BLaER1 (cell line): ENCODE data around the gene PCSK5.
"Not testable (repeated sequence)": the region's sequence is repeated elsewhere in the genome, so short reads cannot be mapped to it uniquely, and the experiment has no call there.

ENCODE experiments used
- H3K27ac ChIP-seq: shearing (Covaris generic); formaldehyde crosslinking; 2 replicates; pipeline ENCODE4 v1.8.1; 2022
- H3K27me3 ChIP-seq: shearing (Covaris generic); formaldehyde crosslinking; 2 replicates; pipeline ENCODE4 v1.8.1; 2022
- H3K36me3 ChIP-seq: shearing (Covaris generic); formaldehyde crosslinking; 2 replicates; pipeline ENCODE4 v1.8.1; 2022
- H3K4me1 ChIP-seq: shearing (Covaris generic); formaldehyde crosslinking; 2 replicates; pipeline ENCODE4 v1.8.1; 2022
- H3K4me2 ChIP-seq: shearing (Covaris generic); formaldehyde crosslinking; 2 replicates; pipeline ENCODE4 v1.8.1; 2022
- H3K4me3 ChIP-seq: shearing (Covaris generic); formaldehyde crosslinking; 2 replicates; pipeline ENCODE4 v1.8.1; 2022
- H3K9ac ChIP-seq: shearing (Covaris generic); formaldehyde crosslinking; 2 replicates; pipeline ENCODE4 v1.8.1; 2022
- H3K9me3 ChIP-seq: shearing (Covaris generic); formaldehyde crosslinking; 2 replicates; pipeline ENCODE4 v1.8.1; 2022
- H4K20me1 ChIP-seq: shearing (Covaris generic); formaldehyde crosslinking; 2 replicates; pipeline ENCODE4 v1.8.1; 2022
- Cebpa-rat ChIP-seq: shearing (Covaris generic); IDR thresholded peaks from 2 replicates; pipeline ENCODE4 v1.8.1; 2022

PCSK5 gene

GRCh38 chr9:75958226-75958625 lies 67.8 kb downstream of the PCSK5 start:
- no peaks in the 10 kb centered on the region for H3K9me3 ChIP-seq
- no peaks in the 10 kb centered on the region for H3K27me3 ChIP-seq
- H3K4me3 ChIP-seq = no peak overlapping the region
- TF ChIP-seq Cebpa-rat = no peak
- H3K4me1 ChIP-seq = peaks cover 16% of the 10 kb centered on the region
- no peak overlapping the region for H3K9ac ChIP-seq
- H4K20me1 ChIP-seq = no peaks in the 10 kb centered on the region
- no peak overlapping the region for H3K4me2 ChIP-seq
- H3K36me3 ChIP-seq = no peaks in the 10 kb centered on the region
- no peak overlapping the region for H3K27ac ChIP-seq

DNA sequence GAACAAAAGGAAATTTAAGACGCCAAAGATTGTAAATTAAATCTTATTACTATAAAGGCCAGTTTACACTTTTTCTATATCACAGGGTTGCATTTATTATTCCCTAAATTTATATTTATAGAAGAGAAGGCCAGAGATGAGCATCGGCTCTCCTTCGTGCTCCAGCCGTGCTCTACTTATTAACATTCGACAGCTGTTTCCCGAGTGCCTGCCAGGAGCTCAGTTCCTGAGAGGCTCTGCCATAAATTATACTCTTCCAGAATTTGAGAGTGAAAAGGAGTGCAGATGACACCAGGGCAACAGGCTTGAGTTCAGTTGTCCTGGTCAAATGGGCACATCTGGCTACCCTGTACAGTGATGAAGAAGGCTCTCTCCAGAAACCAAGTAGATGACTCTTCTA lies 70.1 kb downstream of the PCSK5 start:
- H3K27ac ChIP-seq = no peak overlapping the region
- H3K36me3 ChIP-seq = no peaks in the 10 kb centered on the region
- H3K27me3 ChIP-seq = no peaks in the 10 kb centered on the region
- no peaks in the 10 kb centered on the region for H4K20me1 ChIP-seq
- no peak overlapping the region for H3K4me2 ChIP-seq
- peaks cover 18% of the 10 kb centered on the region for H3K4me1 ChIP-seq
- no peak overlapping the region for H3K9ac ChIP-seq
- H3K4me3 ChIP-seq = no peak overlapping the region
- TF ChIP-seq Cebpa-rat = no peak
- no peaks in the 10 kb centered on the region for H3K9me3 ChIP-seq

DNA sequence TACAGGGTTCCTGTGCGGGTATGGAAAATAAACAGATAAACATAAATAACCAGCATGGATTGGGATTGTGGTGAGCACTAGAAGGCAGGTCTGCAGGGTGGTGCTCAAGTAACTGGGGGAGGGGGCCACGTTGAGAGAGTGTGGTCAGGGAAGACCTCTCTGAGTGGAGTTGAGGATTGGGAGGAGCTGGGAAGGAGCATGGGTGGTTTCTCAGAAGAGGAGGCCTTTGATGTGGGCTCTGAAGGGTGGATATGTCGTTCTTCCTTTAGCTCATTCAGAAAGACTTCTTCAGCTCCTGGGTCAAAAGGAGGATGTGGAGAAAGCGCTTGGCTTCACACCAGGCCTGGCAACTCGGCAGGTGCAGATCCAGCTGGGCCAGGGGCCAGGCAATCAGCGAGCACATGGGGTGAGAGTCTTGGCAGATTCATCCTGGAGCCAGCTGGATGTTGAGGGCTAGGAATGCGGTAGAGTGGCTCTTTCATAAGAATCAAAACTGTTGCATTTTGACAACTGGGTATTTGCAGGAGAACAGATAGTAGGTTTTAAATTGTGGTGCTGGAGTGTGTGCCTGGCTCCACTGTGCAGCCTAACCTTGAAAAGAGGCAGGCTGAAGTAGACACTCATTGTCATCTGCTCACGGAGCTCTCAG lies 71.7 kb downstream of the PCSK5 start:
- Histone ChIP-seq H4K20me1 (no peaks in the 10 kb centered on the region), H3K4me2 (peak overlapping the region; percentile 49), H3K36me3 (no peaks in the 10 kb centered on the region), H3K4me3 (no peak overlapping the region), H3K9ac (no peak overlapping the region), H3K9me3 (no peaks in the 10 kb centered on the region), H3K4me1 (peaks cover 18% of the 10 kb centered on the region), H3K27ac (no peak overlapping the region), H3K27me3 (no peaks in the 10 kb centered on the region)
- no peak for TF ChIP-seq Cebpa-rat

DNA sequence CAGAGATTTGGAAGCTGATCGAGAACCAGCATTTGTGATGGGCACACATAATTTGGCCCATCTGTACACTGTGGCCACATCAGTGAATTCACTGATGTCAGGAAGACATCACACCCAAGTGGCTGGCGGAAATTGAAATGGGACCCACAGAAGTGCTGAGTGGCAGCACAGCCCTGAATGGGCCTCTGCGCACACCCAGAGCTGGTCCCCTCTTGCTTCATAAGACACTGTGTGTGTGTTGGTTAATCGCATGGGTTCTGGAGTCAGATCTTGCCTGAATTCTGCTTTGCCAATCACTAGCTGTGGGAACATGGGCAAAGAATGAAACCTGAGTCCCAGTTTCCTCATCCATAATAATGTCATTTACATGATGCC lies 72.2 kb downstream of the PCSK5 start:
- no peak for TF ChIP-seq Cebpa-rat
- Histone ChIP-seq H3K4me2 (peak overlapping the region; percentile 49), H3K27me3 (no peaks in the 10 kb centered on the region), H3K36me3 (no peaks in the 10 kb centered on the region), H3K27ac (no peak overlapping the region), H4K20me1 (no peaks in the 10 kb centered on the region), H3K9ac (no peak overlapping the region), H3K4me1 (peaks cover 18% of the 10 kb centered on the region), H3K4me3 (no peak overlapping the region), H3K9me3 (no peaks in the 10 kb centered on the region)

DNA sequence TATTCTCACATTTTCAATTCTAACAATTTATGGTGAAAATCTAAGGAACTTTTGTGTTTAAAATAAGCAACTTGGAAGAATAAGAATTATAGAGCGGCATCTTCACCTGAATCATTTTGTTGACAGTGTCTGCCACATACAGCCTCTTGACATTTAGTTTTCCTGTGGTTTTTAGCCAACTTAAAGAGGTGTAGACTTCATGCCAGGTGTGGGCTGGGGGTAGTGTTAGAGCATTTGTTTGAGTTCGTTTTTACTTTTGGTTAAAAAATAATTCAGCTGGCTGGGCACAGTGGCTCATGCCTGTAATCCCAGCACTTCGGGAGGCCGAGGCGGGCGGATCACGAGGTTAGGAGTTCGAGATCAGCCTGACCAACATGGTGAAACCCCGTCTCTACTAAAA lies 72.8 kb downstream of the PCSK5 start:
- H3K9me3 ChIP-seq, H3K27me3 ChIP-seq, H3K4me3 ChIP-seq, H3K4me2 ChIP-seq, H4K20me1 ChIP-seq, H3K36me3 ChIP-seq, H3K27ac ChIP-seq, H3K9ac ChIP-seq: not testable (repeated sequence)
- peaks cover 18% of the 10 kb centered on the region for H3K4me1 ChIP-seq

GRCh38 chr9:75964427-75964826 lies 74.0 kb downstream of the PCSK5 start:
- Histone ChIP-seq H3K27me3 (no peaks in the 10 kb centered on the region), H3K9ac (no peak overlapping the region), H3K27ac (no peak overlapping the region), H3K9me3 (no peaks in the 10 kb centered on the region), H3K4me1 (peaks cover 18% of the 10 kb centered on the region), H4K20me1 (no peaks in the 10 kb centered on the region), H3K4me2 (no peak overlapping the region), H3K36me3 (no peaks in the 10 kb centered on the region), H3K4me3 (no peak overlapping the region)
- no peak for TF ChIP-seq Cebpa-rat

DNA sequence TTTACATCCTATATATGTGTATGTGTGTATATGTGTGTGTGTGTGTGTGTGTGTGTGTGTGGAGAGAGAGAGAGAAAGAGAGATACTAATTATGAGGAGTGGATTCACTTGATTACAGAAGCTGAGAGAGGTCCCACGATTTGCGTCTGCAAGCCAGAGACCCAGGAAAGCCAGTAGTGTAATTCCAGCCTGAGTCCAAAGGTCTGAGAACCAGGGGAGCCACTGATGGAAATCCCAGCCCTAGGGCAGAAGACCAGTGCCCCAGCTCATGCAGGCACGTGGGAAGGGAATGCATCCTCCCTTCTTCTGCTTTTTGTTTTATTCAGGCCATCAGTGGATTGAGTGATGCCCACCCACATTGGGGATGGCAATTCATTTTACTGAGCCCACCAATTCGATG lies 74.8 kb downstream of the PCSK5 start:
- Histone ChIP-seq H3K9me3 (no peaks in the 10 kb centered on the region), H3K4me3 (no peak overlapping the region), H3K4me1 (peaks cover 18% of the 10 kb centered on the region), H3K4me2 (no peak overlapping the region), H3K36me3 (no peaks in the 10 kb centered on the region), H4K20me1 (no peaks in the 10 kb centered on the region), H3K9ac (no peak overlapping the region), H3K27ac (no peak overlapping the region), H3K27me3 (no peaks in the 10 kb centered on the region)
- TF ChIP-seq Cebpa-rat = no peak

- Histone ChIP-seq H3K27me3 (no peaks in the 10 kb centered on the region), H3K4me1 (peaks cover 9% of the 10 kb centered on the region), H3K4me2 (no peak overlapping the region), H3K9me3 (no peaks in the 10 kb centered on the region; the same call in 1 of the 2 replicates), H4K20me1 (no peaks in the 10 kb centered on the region), H3K4me3 (no peak overlapping the region), H3K27ac (no peak overlapping the region), H3K36me3 (no peaks in the 10 kb centered on the region), H3K9ac (no peak overlapping the region)
- no peak for TF ChIP-seq Cebpa-rat
Observed at GRCh38 chr9:75967556-75967955, 77.1 kb downstream of the PCSK5 start.

- no peak overlapping the region for H3K27ac ChIP-seq
- no peak overlapping the region for H3K4me2 ChIP-seq
Observed at GRCh38 chr9:75974016-75974766, 83.7 kb downstream of the PCSK5 start.

GRCh38 chr9:75975071-75975470 lies 84.6 kb downstream of the PCSK5 start:
- H3K4me1 ChIP-seq = no peaks in the 10 kb centered on the region
- H3K27me3 ChIP-seq = no peaks in the 10 kb centered on the region
- no peaks in the 10 kb centered on the region for H4K20me1 ChIP-seq
- no peak overlapping the region for H3K4me2 ChIP-seq
- no peak overlapping the region for H3K4me3 ChIP-seq
- H3K36me3 ChIP-seq = no peaks in the 10 kb centered on the region
- H3K9me3 ChIP-seq = no peaks in the 10 kb centered on the region; the same call in 1 of the 2 replicates
- no peak for TF ChIP-seq Cebpa-rat
- no peak overlapping the region for H3K9ac ChIP-seq
- no peak overlapping the region for H3K27ac ChIP-seq

More at GRCh38 chr9:75974016-75974766, 83.7 kb downstream of the PCSK5 start:
- no peak overlapping the region for H3K4me3 ChIP-seq
- H3K27me3 ChIP-seq = no peaks in the 10 kb centered on the region
- H3K4me1 ChIP-seq = no peaks in the 10 kb centered on the region
- H3K9ac ChIP-seq = no peak overlapping the region
- H3K36me3 ChIP-seq = no peaks in the 10 kb centered on the region
- TF ChIP-seq Cebpa-rat = no peak
- no peaks in the 10 kb centered on the region for H4K20me1 ChIP-seq
- H3K9me3 ChIP-seq = no peaks in the 10 kb centered on the region; the same call in 1 of the 2 replicates
